Mucosa of stomach (tissue), 1 donor: ENCODE data around the gene CCL21.
"Not testable (repeated sequence)": the region's sequence is repeated elsewhere in the genome, so short reads cannot be mapped to it uniquely, and the experiment has no call there.

Source experiments
- H3K27me3 ChIP-seq: one replicate; pipeline ENCODE4 v1.7.0; 2013; ENCODE audit warnings: mild to moderate bottlenecking, low read length; ENCODE audit not compliant: control insufficient read depth, insufficient read depth
- H3K36me3 ChIP-seq: one replicate; pipeline ENCODE4 v1.7.0; 2013; ENCODE audit warnings: low read length; ENCODE audit not compliant: control insufficient read depth, insufficient read depth
- H3K4me1 ChIP-seq: one replicate; pipeline ENCODE4 v1.7.0; 2013; ENCODE audit warnings: mild to moderate bottlenecking, low read length; ENCODE audit not compliant: control insufficient read depth, insufficient read depth
- H3K4me3 ChIP-seq: one replicate; pipeline ENCODE4 v1.7.0; 2013; ENCODE audit warnings: low read length
- H3K9ac ChIP-seq: one replicate; pipeline ENCODE4 v1.7.0; 2013; ENCODE audit warnings: mild to moderate bottlenecking, low read length, moderate library complexity
- H3K9me3 ChIP-seq: one replicate; pipeline ENCODE4 v1.7.0; 2013; ENCODE audit warnings: mild to moderate bottlenecking, low read length, moderate library complexity; ENCODE audit not compliant: control insufficient read depth
- donor health status: Pancreatic carcinoma.

The CCL21 gene, protein sequence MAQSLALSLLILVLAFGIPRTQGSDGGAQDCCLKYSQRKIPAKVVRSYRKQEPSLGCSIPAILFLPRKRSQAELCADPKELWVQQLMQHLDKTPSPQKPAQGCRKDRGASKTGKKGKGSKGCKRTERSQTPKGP

DNA sequence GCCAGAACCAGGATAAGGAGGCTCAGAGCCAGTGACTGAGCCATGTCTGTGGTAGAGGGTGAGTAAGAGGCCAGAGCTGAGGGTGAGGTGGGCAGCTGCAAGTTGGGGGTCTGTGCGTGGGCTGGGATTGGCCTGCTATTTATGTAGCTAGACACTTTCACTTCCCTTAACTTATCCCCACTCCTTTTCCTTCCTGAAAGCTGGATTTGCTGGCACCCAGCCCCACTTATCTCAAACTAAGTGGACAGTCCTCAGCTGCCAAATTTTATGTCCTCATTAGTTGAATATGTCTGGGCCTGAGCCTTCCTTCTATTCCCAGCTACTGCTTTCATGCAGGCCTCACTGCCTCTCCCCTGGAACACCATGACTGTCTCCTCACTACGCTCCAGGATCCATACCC is at the start of gene CCL21:
Gene CCL21 (minus strand): TSS at position 114 of the 400 bp plus-strand sequence. CDS start 70 bp downstream, at position 44.
- H3K27me3 ChIP-seq, result no peaks in the 10 kb centered on the region
- H3K4me3 ChIP-seq, result no peak within 1 kb of the TSS
- H3K9ac ChIP-seq, result no peak within 1 kb of the TSS
- no peaks in the 10 kb centered on the region for H3K4me1 ChIP-seq
- no peaks in the 10 kb centered on the region for H3K36me3 ChIP-seq
- no peaks in the 10 kb centered on the region for H3K9me3 ChIP-seq

DNA sequence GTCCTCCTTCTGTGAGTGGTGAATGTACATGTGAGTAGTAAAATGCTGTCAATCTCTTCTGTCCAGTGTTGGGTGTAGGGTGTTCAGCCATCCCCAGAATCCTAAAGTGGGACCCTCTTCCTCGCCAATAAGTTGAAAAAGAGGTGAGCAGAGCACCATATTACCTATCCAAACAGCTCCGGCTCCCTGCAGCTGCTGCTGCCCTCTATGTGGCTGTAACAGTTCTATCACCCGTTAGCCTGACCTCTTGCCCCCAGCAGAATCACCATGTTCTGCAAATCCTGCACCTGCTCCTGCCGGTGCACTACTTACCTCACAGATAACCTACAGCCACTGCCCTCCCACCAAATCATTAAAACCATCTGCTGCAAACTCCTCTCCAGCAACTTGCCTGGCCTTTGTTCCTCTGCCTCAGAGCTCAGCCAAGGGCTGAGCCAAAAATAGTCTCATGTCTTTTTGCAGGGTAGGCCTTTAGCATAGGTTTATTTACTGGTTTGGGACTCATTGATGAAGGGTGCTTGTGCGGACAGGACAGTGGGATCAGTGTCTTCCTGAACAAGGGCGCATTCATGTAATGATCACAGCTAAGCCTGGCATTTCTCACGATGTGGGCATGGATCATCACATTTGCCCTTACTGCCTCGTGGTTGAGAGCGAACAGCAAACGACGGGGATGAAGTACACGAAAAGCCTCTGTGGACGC is 49.6 kb upstream of the CCL21 start:
- H3K27me3 ChIP-seq, result peaks cover 4% of the 10 kb centered on the region
- H3K4me1 ChIP-seq, result peaks cover 3% of the 10 kb centered on the region
- no peaks in the 10 kb centered on the region for H3K36me3 ChIP-seq
- H3K4me3 ChIP-seq, result no peak overlapping the region
- no peak overlapping the region for H3K9ac ChIP-seq
- no peaks in the 10 kb centered on the region for H3K9me3 ChIP-seq

DNA sequence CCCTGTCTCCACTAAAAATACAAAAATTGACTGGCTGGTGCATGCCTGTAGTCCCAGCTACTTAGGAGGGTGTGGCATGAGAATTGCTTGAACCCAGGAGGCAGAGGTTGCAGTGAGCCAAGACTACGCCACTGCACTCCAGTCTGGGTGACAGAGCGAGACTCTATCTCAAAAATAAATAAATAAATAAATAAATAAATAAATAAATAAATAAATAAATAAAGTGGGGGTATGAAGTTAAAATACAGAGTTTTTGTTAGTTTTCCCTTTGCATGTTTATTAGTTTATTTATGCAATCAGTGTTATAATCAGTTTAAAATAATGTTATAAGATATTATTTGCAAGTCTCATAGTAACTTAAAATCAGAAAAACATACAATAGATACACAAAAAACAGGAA is 40.4 kb upstream of the CCL21 start:
- not testable (repeated sequence) for H3K4me1 ChIP-seq, H3K4me3 ChIP-seq, H3K9ac ChIP-seq, H3K27me3 ChIP-seq, H3K9me3 ChIP-seq, H3K36me3 ChIP-seq

DNA sequence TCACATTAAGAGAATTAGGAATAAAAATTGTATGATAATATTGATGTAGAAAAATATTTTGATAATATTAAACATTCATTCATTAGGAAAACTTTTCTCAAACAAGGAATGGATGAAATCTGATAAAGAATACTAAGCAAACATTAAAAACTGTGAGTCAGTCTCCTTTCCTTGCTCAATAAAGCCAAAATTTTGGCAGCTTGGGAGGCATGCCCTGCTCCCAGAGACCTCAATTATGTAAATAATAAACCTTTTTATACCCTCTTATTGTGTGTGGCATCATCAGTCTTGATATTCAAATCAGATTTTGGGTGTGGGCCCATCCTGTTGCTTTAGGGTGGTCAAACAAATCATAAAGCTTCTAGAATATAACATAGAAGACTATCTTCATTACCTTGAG is 36.6 kb upstream of the CCL21 start:
- Histone ChIP-seq H3K9me3 (no peaks in the 10 kb centered on the region), H3K36me3 (no peaks in the 10 kb centered on the region), H3K4me1 (no peaks in the 10 kb centered on the region), H3K27me3 (no peaks in the 10 kb centered on the region), H3K9ac (no peak overlapping the region), H3K4me3 (no peak overlapping the region)

DNA sequence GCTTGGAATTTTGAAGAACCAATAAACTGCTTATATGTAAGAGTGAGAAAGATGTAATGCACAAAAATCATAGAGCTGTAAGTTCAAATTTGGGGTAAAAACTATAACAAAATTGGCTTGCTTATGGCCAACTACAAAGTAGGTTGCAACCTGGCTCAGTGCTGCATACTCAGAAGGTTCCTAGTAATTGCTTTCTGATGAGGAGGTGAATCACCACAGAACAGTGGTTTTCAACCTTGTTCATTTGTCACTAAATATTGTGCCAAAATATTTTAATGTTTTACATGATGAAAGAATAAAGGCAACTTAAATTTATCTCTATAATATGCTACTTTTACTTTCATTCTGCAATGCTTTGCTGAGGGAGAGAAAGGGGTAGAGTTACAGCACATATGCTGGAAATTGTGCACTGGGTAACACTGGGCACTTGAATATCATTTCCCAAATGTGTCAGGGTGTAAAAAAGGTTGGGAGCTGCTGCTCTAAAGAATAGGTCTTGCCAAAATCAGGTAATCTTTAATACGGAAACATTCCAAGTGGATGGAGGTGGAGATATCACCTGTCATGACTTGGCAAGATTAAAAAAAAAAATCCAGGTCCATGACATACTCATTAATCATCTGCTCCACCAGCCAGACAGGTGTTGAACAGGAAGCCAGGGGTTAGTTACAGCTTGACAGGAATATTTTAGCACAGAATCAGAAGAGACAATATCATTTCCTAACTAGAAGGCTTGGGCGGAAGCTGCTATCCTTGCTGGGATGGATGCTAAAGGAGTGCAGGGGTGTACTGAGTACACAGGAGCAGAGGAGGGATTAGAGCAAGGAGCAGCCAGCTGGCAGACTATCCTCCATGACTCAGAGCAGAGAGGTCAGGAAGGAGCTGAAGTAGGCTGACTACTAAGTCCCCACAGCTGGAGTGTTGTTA is 34.6 kb upstream of the CCL21 start:
- H3K4me1 ChIP-seq, result no peaks in the 10 kb centered on the region
- H3K9me3 ChIP-seq, result no peaks in the 10 kb centered on the region
- no peak overlapping the region for H3K4me3 ChIP-seq
- no peak overlapping the region for H3K9ac ChIP-seq
- H3K36me3 ChIP-seq, result no peaks in the 10 kb centered on the region
- H3K27me3 ChIP-seq, result no peaks in the 10 kb centered on the region

DNA sequence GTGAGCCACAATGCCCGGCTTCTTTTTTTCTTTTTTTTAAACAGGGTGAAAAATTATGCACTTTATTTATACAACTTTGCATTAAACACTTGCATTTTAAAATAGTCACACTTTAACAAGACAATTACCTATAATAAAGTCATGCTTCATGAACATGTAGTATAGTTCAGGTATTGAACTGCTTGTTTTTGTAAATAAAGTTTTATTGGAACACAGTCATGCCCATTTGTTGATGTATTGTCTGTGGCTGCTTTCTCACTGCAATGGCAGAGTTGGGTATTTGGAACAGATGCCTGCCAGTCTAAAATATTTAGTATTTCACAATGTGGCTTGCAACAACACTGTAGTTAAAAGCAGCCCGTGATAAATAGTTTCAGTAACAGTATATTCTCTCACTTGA is 32.8 kb upstream of the CCL21 start:
- Histone ChIP-seq H3K9me3 (no peaks in the 10 kb centered on the region), H3K27me3 (no peaks in the 10 kb centered on the region), H3K36me3 (no peaks in the 10 kb centered on the region), H3K4me1 (no peaks in the 10 kb centered on the region), H3K9ac (no peak overlapping the region), H3K4me3 (no peak overlapping the region)

DNA sequence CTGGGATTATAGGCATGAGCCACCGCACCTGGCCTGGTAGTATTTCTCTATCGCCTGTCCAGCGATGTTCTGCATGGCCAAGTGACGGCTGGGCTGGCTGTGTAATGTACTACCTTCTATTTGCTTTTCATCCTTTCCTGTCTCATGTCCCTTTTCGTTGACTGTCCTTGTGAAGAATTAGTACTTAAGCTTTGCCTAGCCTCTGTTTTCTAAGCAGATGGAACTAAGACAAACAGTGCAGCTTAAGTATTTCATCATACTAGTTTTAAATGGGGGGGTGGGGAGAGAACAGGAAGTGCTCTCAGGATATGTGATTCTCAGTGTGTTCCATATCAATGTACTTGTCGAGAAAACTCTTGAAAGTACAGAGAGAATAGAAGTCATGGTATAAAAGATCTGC is 31.7 kb upstream of the CCL21 start:
- Histone ChIP-seq H3K4me1 (no peaks in the 10 kb centered on the region), H3K27me3 (no peaks in the 10 kb centered on the region), H3K36me3 (no peaks in the 10 kb centered on the region), H3K9ac (no peak overlapping the region), H3K4me3 (no peak overlapping the region), H3K9me3 (no peaks in the 10 kb centered on the region)

DNA sequence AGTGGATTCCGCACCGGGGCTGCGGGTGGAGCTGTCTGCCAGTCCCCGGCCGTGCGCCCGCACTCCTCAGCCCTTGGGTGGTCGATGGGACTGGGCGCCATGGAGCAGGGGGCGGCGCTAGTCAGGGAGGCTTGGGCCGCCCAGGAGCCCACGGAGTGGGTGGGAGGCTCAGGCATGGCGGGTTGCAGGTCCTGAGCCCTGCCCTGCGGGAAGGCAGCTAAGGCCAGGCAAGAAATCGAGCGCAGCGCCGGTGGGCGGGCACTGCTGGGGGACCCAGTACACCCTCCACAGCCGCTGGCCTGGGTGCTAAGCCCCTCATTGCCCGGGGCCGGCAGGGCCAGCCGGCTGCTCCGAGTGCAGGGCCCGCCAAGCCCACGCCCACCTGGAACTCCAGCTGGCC is 30.2 kb upstream of the CCL21 start:
- not testable (repeated sequence) for H3K36me3 ChIP-seq, H3K9ac ChIP-seq, H3K4me3 ChIP-seq, H3K4me1 ChIP-seq, H3K9me3 ChIP-seq, H3K27me3 ChIP-seq

DNA sequence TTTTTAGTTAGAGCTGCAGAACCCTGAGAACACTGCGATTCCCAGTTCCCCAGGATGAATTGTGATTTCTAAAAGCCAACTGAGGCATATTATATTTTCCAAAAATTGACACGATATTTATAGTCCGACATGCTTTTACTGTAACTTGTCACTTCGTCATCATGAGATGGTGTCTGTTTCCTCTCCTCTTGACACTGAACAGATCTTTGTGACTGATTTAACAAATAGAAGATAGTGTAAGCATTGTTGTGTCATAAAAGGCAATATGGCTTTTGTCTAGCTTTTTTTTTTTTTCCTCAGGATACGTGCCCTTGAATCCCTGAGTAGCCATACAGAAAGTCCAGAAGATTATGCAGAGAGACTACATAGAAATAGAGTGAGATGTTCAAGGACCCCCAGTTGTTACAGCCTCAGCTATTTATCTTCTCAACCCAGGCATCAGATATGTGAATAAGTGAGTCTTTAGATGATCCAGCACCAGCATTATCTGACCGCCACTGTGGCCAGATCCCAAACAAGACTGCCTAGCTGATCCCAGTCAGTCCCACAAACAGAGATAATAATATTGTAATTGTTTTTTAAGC is 27.8 kb upstream of the CCL21 start:
- H3K27me3 ChIP-seq, result no peaks in the 10 kb centered on the region
- H3K36me3 ChIP-seq, result no peaks in the 10 kb centered on the region
- no peak overlapping the region for H3K4me3 ChIP-seq
- H3K4me1 ChIP-seq, result no peaks in the 10 kb centered on the region
- no peak overlapping the region for H3K9ac ChIP-seq
- no peaks in the 10 kb centered on the region for H3K9me3 ChIP-seq

DNA sequence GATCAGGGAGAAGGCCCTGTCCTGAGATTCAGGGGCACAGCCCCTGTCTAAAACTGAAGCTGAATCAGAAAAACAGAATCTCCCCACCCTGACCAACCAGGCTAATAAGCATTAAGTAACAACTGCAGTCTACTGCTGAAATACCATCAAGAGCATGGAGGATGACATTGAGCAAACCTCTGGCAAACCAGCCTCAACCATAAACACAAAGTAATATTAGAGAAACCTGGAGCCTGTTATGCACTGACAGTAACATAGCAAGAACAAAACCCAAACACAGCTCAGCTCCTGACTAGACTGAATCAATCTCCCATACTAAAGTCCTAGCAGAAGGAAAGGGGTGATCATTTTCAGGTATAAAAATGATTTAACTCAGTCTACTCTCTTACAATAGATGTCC is 24.8 kb upstream of the CCL21 start:
- no peak overlapping the region for H3K9ac ChIP-seq
- H3K4me1 ChIP-seq, result no peaks in the 10 kb centered on the region
- H3K27me3 ChIP-seq, result no peaks in the 10 kb centered on the region
- no peaks in the 10 kb centered on the region for H3K9me3 ChIP-seq
- no peak overlapping the region for H3K4me3 ChIP-seq
- no peaks in the 10 kb centered on the region for H3K36me3 ChIP-seq

DNA sequence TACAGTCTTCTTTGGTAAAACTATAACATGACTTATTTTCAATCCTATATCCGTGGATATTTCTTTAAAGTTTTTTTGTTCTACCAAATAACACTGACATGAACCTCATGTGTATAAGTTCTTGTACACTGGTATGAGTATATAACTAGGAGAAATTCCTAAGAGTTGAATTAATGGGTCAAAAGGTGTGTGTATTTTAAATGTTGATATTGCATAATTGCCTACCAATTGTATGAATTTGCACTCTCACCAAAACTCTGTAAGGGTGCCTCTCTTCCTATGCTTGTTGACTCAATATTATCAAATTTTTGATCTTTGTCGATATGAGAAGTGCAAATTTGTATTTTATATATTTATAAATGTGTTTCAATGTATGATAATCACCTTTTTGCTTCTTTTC is 22.9 kb upstream of the CCL21 start:
- no peaks in the 10 kb centered on the region for H3K9me3 ChIP-seq
- H3K9ac ChIP-seq, result no peak overlapping the region
- no peaks in the 10 kb centered on the region for H3K27me3 ChIP-seq

DNA sequence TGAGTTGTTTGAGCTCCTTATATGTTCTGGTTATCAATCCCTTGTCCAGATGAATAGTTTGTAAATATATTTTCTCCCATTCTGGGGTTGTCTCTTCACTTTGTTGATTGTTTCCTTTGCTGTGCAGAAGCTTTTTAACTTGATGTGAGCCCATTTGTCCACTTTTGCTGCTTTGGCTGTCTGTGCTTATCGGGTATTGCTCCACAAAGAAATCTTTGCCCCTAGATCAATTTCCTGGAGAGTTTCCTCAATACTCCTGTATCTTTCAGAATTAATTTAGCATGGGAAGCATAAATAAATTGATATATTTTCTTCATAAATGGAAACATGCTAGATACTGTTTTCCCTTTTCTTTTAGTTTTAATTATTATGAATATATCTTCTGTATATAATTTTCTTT is 22.5 kb upstream of the CCL21 start:
- Histone ChIP-seq H3K4me3 (no peak overlapping the region), H3K27me3 (no peaks in the 10 kb centered on the region), H3K4me1 (no peaks in the 10 kb centered on the region)

More for the DNA sequence above, 22.9 kb upstream of the CCL21 start:
- no peaks in the 10 kb centered on the region for H3K36me3 ChIP-seq
- H3K4me3 ChIP-seq, result no peak overlapping the region
- H3K4me1 ChIP-seq, result no peaks in the 10 kb centered on the region

More for the DNA sequence above, 22.5 kb upstream of the CCL21 start:
- Histone ChIP-seq H3K9ac (no peak overlapping the region), H3K36me3 (no peaks in the 10 kb centered on the region), H3K9me3 (no peaks in the 10 kb centered on the region)
